Ramos (cell line): ENCODE data around the gene SETD1B.

Experiments
- in situ Hi-C: fragments of 300-500 bp; cut with MboI; formaldehyde crosslinking; loops from one replicate; pipeline ENCODE4 v1.14.3; 2022; ENCODE audit warnings: low sequenced_read_pairs; ENCODE audit not compliant: unreplicated experiment

The SETD1B gene

DNA sequence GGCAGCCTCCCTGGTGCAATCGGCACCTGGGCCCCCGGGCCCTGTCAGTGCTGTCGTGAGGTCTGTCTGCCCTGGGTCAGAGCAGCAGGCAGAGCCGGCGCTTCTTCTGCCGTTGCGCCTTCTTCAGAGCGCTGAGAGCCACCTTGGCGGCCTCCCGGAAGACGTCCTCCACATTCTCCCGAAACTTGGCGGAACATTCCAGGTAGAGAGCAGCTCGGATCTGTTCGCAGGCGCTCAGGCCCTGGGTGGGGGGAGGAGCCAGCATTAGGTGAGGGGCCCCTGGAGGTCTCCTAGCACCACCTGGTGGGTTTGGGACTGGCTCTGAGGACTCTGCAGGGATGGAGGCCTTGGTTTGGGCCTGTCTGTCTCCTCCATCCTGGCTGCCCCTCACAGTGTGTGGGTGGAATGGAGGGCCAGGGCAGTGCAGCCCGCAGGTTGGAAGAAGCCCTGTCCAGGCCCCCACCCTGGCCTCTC, 24.4 kb upstream of the SETD1B start:
- in situ Hi-C loops, result no loop called here

DNA sequence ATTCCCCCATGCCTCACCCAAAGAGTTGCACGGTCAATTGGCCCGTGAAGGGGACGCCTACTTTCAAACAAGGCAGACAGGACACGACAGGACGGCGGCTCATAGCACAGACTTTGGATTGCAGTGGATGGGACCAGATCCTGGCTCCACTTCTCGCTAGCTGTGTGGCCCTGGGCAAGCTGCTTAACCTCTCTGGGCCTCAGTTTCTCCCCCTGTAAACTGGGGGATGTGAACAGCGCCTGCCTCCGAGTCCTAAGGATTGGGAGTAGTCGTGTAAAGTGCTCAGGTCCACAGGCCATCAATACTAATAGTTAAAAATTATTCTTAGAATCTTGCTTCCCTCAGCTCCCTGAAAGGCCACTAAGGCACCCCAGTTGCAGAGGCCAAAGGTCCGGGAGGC, 23.4 kb upstream of the SETD1B start:
- in situ Hi-C loops, result no loop called here

DNA sequence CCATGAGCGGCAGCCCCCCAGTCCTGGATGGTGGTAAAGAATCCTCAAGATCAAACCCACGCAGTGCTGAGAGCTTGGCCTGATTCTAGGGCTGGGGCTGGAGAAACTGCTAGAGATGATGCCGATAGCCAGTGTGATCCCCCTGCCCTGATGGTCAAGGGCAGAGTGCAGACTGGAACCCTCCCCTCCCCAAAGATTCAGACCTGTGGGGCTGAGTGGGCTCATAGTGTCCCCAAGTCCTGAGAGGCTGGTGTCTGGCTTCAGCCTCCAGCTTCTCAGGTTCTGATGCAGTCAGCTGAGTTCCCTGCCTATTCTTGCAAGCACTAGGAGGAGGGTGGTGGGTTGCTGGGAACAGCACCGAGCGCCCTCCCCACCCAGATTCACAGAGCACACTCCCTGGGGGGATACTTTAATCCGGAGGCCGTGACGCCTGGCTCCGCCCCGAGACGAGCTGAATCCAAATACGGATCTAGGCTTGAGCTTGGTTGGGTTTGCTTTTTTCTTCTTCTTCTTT, 22.3 kb upstream of the SETD1B start:
- in situ Hi-C loops, result no loop called here

DNA sequence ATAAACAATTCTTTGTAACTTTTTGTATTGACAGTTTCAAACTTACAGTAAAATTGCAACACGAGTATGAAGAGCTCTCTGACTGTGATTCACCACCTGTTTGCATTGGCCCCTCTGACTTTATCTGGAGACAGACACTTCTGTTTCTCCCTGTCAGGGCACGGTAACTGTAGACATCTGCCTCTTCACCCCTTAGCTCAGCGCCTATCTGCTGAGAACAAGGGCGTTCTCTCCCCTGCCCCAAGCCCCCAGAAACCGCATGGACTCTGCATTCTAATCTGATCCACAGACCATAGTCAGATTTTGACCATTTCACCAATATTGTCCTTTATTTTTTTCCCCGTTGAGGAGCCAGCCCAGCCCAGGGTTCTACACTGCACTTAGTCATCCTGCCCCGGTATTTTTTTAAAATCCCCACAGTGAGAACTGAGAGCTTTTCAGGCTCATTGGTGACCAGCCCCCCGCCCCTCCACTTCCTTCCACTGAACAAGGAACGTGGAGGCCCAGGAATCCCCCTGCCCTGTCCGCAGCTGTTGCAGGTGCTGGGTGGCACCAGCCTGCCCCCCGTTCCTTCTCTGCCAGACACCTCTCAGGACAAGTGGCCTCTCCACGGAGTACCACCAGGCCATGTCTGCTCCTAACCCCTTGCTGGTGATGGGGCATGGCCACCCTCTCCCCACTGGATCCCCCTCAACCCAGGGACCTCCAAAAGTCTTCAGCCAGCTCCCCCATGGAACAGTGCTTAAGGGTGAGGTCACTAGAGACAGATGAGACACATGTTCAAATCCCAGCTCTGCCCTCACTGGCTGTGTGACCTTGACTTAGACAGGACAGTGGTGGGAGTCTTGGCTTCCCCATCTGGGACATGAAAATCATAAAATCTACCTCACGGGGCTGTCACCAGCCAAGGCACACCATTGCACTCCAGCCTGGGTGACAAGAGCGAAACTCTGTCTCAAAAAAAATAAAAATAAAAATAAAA, 21.5 kb upstream of the SETD1B start:
- in situ Hi-C loops, result no loop called here

DNA sequence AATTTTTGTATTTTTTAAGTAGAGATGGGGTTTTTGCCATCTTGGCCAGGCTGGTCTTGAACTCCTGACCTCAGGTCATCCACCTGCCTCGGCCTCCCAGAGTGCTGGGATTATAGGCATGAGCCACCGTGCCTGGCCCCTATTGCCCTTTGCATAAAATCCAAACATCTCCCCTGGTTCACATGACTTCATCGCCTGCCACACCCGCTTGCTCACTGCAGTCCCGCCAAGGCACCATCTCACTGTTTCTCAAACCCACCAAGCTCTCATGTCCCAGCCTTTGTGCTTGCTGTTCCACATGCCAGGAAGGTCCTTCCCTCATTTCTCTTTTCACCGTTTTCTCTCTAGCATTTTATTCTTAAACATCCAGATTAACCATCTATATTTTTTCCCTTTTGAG, 20.0 kb upstream of the SETD1B start:
- in situ Hi-C loops, result no loop called here

DNA sequence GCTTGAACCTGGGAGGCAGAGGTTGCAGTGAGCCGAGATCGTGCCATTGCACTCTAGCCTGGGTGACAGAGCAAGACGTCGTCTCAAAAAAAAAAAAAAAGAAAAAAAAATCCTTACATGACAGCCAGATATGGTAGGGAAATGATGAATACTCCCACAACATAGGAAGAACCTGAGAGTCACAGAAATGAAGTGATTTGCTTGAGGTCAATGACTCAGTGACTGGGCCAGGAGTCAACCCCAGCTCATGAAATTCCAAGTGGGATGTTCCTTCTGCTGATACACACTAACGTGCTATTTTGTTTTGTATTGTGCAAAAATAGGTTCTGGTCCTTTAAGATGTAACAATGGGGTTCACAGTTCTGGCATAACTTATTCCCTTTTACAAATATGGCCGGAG, 19.3 kb upstream of the SETD1B start:
- in situ Hi-C loops, result no loop called here

DNA sequence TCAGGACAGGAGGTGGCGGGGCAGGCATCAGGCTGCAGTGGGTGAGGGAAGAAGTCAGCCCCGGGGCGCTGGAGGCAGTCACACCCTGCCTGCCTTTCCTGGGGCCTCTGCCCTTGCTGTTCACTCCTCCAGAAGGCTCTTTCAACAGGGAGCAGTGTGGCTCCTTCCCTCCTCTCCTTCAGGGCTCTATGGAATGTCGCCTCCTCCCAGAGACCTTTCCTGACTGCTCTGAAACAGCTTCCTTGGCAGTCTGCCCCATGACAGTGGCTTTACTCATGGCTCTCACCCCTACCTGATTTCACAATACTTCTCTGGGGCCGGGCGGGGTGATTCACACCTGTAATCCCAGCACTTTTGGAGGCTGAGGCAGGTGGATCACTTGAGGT, 17.4 kb upstream of the SETD1B start:
- in situ Hi-C loops, result no loop called here

DNA sequence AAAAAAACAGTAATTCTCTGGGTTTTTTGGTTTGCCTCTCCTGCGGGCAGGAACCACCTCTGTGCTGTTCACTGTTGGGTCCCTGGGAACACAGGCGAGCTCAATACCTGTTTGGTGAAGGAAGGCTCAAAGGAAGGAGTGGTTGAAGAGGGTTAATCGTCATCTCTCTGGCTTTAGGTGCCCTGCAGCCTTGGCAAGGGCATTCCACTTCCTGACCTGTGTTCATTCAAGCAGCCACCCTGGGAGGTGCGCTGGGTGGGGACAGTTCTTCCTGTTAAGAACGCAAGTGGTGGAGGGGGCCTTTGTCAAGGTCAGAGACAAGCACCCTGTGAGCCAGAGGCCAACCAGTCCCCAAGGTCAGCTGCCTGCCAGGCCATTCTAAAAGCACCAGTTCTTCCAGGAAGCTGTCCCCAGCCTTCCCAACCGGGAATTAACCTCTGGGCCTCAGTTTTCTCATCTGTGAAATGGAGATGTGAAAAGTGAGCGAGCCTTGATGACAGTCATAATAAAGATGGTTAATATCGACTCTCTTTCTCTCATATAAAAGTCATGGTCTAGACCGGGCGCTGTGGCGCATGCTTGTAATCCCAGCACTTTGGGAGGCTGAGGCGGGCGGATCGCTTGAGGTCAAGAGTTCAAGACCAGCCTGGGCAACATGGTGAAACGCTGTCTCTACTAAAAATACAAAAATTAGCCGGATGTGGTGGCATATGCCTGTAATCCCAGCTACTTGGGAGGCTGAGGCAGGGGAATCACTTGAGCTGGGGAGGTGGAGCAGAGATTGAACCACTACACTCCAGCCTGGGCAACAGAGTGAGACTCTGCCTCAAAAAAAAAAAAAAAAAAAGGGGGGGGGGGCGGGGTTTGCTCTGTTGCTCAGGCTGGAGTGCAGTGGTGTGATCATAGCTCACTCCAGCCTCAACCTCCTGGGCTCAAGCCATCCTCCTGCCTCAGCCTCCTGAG, 16.5 kb upstream of the SETD1B start:
- in situ Hi-C loops, result no loop called here

DNA sequence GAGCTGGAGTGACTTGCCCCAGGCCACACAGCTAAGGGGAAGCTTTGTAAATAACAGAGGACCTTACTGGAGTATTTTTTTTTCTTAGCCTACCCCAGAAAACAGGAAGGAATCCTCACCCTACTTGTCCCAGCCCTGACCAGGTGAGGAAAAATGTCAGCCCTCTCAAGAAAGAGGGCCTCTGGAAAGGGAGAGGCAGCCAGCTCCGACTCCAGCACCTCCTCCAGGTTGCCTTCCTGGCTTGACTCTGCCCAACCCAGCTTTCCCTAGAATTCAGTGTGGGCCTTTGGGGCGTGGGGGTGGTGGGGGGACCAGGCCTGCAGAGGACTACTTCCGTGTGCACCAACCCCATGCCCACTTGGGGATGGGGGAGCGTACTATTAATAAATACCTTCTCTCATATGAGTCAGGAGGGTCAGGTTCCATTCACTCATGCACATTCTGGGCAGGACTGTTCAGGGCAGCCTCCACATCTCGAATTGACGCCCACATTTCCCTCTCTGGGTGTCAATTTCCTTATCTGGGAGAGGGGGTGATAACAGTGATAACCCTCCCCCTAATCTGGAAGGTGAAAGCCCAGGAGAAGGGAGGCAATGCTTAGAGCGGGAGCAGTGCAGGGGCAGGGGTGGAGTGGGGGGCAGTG, 15.5 kb upstream of the SETD1B start:
- in situ Hi-C loops, result no loop called here

DNA sequence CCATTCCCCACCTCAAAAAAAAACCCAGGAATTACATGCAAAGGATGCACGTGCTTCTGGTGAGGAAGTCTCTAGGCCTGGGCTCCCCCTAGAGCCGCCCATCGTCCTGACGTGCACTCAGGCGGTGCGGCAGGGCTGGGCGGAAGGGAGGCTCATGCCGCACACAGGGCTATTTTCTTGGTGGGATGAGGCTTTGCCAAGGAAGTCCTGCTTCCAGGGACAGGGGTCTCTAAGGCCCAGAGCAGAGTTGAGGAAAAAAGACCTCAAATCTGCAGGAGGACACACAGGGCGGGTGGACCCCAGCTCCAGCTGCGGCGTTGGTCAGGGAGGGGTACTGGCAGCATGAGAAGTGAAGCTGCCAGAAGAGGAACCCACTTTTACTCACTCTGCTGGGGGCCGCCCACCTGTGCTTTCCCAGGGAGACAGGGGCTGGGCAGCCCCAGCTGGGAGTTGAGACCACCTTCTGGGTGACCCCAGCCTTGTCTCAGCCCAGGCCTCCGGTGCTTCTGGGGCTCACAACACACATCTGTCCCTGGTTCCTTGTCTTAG, 14.5 kb upstream of the SETD1B start:
- in situ Hi-C loops, result no loop called here

DNA sequence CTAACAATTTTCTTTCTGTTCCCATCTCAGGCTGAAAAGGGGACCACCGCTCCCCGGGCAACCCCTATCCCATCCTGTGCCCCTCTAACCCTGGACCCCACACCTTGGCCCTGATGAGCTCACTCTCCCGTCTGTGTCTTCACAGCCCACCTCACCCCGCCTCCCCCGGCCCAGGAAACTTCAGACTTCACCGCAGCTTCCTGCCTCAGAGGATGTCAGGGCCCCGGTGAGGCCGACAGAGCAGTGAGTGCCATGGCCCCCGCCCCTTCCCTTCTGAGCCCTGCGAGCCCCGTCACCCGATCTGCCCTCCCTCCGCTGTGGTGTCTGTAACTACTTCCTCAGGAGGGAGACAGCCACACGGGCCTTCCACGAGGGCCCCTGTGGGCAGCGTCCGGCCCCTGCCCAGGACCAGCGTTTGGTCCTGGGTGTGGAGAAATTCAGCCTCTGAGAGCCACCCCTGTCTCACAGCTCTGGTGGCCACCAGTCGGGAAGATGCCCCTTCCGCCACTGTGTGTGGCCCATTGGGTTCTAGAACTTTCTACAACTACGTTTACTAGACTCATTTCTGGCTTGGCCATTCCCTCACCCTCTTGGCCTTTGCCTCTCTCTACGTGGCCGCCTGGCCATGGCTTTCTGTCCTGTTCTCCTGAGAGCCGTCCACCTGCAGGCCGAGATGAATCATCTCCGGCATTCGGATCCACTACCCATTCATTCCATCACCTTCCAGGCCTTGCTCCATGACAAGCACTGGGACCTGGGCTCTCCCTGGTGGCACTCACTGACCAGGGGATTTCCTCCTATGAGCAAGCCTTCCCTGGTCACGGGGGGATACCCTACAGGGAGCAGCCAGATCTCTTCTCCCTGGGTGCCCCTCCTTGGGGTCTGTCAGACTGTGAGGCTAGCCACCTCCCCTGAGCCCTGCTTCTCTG, 13.7 kb upstream of the SETD1B start:
- in situ Hi-C loops, result loop anchor here (5.0 to 10.0 kb wide), 3 partner anchors 97 to 225 kb away; partner anchors contain the start of gene PSMD9

DNA sequence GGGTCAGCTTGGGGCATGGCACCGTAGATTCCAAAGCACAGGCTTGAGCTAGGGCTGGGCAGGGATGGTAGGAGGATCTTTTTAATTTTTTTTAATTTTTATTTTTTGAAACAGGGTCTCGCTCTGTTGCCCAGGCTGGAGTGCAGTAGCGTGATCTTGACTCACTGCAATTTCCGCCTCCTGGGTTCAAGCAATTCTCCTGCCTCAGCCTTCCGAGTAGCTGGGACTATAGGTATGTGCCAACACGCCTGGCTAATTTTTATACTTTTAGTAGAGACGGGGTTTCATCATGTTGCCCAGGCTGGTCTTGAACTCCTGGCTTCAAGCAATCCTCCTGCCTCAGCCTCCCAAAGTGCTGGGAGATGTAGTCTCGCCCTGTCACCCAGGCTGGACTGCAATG, 13.0 kb upstream of the SETD1B start:
- in situ Hi-C loops, result loop anchor here (5.0 to 10.0 kb wide), 3 partner anchors 97 to 224 kb away; partner anchors contain the start of gene PSMD9

DNA sequence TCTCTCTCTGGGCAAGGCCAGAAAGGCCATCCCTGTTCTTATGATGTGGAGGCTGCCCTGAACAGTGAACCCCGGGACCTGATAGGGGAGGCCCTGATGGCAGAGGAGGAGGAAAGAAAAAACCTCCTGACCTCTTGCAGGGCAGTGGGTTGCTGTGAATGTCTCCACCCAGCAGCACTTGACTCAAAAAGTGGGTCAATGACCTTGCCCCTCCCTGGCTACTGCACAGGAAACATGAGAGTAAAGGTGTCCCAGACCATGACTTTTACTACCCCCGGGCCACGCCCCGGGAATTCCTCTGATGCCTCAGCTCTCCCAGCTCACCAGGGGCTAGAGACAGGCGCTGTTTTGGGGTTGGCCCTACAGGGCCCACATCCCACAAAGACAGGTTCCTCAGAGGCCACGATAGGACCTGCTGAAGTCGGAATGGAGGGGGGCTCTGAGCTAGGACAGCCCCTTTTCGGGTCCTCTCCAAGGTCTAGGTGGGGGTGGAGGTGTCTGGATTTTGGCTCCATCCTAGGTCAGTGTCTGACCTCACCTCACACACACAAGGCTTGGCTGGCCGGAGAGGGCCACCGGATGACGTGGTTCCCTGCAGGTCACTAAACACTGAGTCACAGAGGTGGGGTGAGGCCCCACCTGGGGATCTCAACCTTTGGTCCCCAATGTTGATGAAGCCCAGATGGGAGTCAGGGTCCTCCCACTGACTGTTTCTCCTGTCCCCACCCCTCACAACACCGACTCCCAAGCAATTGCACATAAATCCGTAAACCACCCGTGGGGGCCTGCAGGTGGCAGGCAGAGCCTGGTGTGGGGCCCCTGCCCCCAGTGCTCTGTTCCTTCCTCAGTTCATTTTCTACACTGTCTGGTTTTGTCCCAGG, 11.9 kb upstream of the SETD1B start:
- in situ Hi-C loops, result loop anchor here (5.0 to 10.0 kb wide), 3 partner anchors 95 to 223 kb away; partner anchors contain the start of gene PSMD9

DNA sequence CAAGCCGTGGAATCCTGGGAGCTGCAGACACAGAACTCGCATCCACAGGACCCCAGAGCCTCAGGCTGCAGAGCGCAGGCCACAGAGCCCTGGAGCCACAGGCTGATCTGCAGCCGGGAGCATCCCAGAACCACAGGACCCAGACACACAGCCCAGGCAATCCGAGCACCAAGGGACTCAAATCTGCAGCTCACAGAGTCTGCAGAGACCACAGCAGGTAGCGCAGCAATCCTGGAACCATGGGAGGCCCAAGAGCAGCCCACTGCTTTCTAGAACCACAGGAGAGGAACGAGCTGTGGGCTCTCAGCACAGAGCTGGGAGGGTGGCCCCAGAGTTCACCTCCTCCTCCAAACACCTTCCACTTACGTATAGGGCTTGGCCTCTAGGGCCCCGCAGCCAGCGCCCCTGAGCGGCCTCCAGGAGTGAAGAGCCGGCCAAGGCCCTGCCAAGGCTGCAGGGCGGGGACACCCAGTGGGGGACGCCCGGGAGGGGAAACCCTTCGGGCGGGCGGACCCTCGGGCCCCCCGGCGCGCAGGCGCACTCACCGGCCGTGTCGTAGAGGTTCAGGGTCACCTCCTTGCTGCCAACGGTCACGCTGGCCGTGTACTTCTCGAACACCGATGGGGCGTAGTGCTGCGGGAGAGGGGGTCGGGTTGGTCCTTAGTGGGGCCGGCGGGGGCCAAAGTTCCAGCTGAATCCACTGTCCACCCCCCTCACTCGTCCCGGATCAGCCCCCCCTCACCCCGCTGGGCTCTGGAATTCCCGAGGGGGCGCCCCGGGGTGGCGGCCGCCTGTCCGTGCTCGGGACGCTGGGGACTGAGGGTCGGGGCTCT, 11.0 kb upstream of the SETD1B start:
- in situ Hi-C loops, result loop anchor here (5.0 to 10.0 kb wide), 3 partner anchors 94 to 222 kb away; partner anchors contain the start of gene PSMD9

DNA sequence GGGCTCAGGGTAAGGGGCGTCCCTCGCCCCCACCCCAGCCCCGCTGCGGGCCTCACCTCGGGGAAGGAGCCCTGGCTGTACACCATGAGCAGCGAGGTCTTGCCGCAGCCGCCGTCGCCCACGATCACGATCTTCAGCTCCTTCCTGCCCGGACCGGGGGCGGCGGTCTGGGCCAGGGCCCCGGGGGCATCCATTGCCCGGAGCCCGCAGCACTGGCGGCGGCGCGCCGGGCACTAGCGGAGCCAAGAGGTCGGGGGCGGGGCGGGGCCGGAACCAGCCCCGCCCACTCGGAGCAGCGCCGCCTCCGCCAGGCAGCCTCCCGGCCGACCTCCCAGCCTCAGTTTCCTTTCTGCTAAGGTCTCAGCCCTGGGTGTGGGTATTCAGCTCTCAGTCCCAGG, 10.4 kb upstream of the SETD1B start, which contains the start of gene RHOF:
Gene RHOF (minus strand): TSS at position 249 of the 398 bp plus-strand sequence. CDS start 55 bp downstream, at position 194.
- in situ Hi-C loops, result loop anchor here (5.0 to 10.0 kb wide), 3 partner anchors 94 to 221 kb away; partner anchors contain the start of gene PSMD9

DNA sequence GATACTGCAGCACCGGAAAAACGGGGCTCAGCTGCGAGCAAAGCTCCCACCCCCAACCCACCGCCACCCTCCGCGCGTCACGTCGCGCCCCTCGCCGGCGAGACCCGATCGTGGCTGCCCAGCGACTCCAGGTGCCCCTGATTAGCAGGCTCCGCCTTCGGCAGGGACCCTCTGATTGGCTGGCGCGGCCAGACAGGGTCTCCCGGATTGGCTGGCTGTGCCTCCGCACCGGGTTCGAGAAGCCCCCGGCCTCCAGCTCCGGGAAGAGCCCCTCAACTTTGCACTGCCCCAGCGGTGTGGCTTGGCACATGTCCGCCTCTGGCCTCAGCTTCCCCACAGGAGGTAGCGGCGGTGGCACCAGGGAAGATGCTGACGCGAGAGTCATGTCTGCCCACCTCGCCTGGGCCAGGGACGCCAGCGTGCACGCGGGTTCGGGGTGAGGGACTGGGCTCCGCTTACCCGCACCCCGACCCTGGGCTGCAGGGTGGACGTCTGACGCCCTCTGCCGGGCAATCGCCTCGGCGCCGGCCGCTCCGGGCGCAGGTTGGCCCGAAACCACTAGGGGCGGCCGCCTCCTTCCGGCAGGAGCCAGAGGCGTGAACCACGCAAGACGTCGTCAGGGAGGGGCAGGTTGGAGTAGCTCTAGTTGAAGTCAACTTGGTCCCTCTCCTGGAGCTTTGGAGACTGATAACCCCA, 9.8 kb upstream of the SETD1B start:
- in situ Hi-C loops, result loop anchor here (5.0 to 10.0 kb wide), 3 partner anchors 93 to 221 kb away; partner anchors contain the start of gene PSMD9
